Uterus (tissue), 4 donors: Measurements from ENCODE around the gene CRIP2. TPM values are rescaled to one million over a fixed set of nuclear protein-coding genes. Genes with fewer than 3 reads are reported as not detected.

Experiments
- DNase-seq, 2 donors: peaks; one replicate each; pipeline ENCODE4 v3.0.0-alpha.2; 2019 to 2020
- H3K27ac ChIP-seq, 2 donors: fragments of 200-600 bp; sonication (generic); 1 replicate in 1 of 2; 2 replicates in 1 of 2; pipeline ENCODE4 v1.5.1; 2016 to 2018
- H3K27me3 ChIP-seq, 2 donors: fragments of 200-600 bp; sonication (generic); one replicate each; pipeline ENCODE4 v1.5.1; 2018 to 2019; ENCODE audit warnings: control low read depth in 1 of 2
- H3K36me3 ChIP-seq, 2 donors: fragments of 200-600 bp; sonication (generic); one replicate each; pipeline ENCODE4 v1.5.1; 2019; ENCODE audit warnings: control low read depth in 1 of 2
- H3K4me1 ChIP-seq, 2 donors: fragments of 200-600 bp; sonication (generic); one replicate each; pipeline ENCODE4 v1.5.1; 2018 to 2019; ENCODE audit warnings: control low read depth in 1 of 2
- H3K4me3 ChIP-seq, 2 donors: fragments of 200-600 bp; sonication (generic); 1 replicate in 1 of 2; 2 replicates in 1 of 2; pipeline ENCODE4 v1.5.1; 2018 to 2019; ENCODE audit warnings: mild to moderate bottlenecking in 1 of 2
- H3K9me3 ChIP-seq, 2 donors: fragments of 200-600 bp; sonication (generic); one replicate each; pipeline ENCODE4 v1.5.1; 2019; ENCODE audit warnings: control low read depth in 1 of 2
- CTCF ChIP-seq, 4 experiments: fragments of 200-600 bp in 2 of 4; fragments of 450-650 bp in 2 of 4; sonication (generic) in 2 of 4; IDR thresholded peaks; one replicate each; pipeline ENCODE4 v1.5.1; 2016 to 2019; ENCODE audit warnings: antibody characterized with exemption in 4 of 4, mild to moderate bottlenecking in 2 of 4, moderate library complexity in 1 of 4
- POLR2A ChIP-seq, 2 donors: fragments of 450-650 bp; IDR thresholded peaks; one replicate each; pipeline ENCODE4 v1.6.1; 2016; ENCODE audit warnings: antibody characterized with exemption in 2 of 2, mild to moderate bottlenecking in 1 of 2, moderate library complexity in 1 of 2
- intact Hi-C: fragments of 100-400 bp; cut with DNase I; formaldehyde crosslinking; loops from one replicate; pipeline ENCODE4 v1.15.1; 2023; ENCODE audit warnings: low total_unique reads
- total RNA-seq, 4 donors: library from RNA; depleted of rRNA in 3 of 4; stranded (reverse); fragments of >200 nt in 3 of 4; gene quantifications; one replicate each; pipeline versions ENCODE4 v1.1.0 to v1.2.4, GENCODE V29; 2014 to 2023
- donor health status: DM: yes; HTN: yes; CAD: no.

The CRIP2 gene
- total RNA-seq, 4 donors from 2014 or later = 76.1 to 377 (median 163) TPM

DNA sequence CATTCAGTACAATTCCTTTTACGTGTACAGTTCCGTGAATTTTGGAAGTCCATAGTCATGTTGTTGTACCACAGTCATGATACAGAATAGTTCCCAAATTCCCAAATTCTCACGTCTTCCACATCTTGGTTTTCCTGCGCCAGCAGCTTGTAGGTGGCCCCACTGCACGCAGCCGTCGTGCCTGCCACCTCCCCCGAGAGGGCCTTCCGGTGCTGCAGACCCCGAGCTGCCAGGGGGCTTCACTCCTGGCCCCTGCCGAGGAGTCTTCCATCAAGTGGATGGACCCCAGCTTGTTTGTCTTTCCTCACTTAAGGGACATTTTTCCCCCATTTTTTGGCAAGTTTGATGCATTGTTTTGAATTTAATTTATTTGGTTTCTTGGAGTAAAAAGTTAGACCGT, 38.2 kb upstream of the CRIP2 start:
- Histone ChIP-seq H3K4me1 (no peaks in the 10 kb centered on the region), H3K9me3 (no peaks in the 10 kb centered on the region), H3K36me3 (no peaks in the 10 kb centered on the region), H3K4me3 (no peak overlapping the region), H3K27me3 (no peaks in the 10 kb centered on the region), H3K27ac (no peak overlapping the region)
- DNase-seq = no peak
- intact Hi-C loops = no loop called here
- no peak for TF ChIP-seq CTCF (IDR thresholded peaks at IDR 0.05)
- no peak for TF ChIP-seq POLR2A (IDR thresholded peaks at IDR 0.05)

DNA sequence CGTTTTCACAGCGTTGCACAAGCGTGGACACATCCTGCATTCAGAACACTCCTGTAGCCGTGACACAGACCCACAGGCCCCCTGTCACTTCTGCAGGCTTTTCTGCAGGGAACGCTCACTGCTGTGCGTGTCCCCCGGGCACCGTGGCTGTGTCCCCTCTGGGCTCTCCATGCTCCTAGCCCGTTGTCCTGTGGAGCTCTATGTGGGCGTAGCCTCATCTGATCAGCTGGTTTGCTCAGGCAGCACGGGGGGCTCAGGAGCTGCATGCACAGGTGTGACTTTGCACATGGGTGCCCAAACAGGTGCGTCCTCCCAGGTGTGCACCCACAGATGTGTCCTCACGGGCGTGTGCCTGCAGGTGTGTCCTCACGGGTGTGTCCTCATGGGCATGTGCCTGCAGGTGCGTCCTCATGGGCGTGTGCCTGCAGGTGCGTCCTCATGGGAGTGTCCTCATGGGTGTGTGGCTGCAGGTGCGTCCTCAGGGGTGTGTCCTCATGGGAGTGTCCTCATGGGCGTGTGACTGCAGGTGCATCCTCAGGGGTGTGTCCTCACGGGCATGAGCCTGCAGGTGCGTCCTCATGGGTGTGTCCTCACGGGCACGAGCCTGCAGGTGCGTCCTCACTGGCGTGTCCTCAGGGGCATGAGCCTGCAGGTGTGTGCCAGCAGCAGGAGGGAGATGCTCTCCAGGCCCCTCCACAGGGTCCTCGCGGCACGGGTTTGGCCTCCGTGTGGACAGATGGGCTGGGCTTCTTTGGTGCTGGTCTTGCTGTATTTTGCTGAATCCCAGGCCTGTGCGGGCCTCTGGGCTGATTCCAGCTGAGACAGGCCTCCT, 37.5 kb upstream of the CRIP2 start:
- no peaks in the 10 kb centered on the region for H3K9me3 ChIP-seq
- H3K27ac ChIP-seq = no peak overlapping the region
- no peaks in the 10 kb centered on the region for H3K36me3 ChIP-seq
- intact Hi-C loops = no loop called here
- H3K4me1 ChIP-seq = no peaks in the 10 kb centered on the region
- no peak overlapping the region for H3K4me3 ChIP-seq
- DNase-seq = no peak
- no peaks in the 10 kb centered on the region for H3K27me3 ChIP-seq
- TF ChIP-seq POLR2A (IDR thresholded peaks at IDR 0.05) (no peak), CTCF (IDR thresholded peaks at IDR 0.05) (no peak)

DNA sequence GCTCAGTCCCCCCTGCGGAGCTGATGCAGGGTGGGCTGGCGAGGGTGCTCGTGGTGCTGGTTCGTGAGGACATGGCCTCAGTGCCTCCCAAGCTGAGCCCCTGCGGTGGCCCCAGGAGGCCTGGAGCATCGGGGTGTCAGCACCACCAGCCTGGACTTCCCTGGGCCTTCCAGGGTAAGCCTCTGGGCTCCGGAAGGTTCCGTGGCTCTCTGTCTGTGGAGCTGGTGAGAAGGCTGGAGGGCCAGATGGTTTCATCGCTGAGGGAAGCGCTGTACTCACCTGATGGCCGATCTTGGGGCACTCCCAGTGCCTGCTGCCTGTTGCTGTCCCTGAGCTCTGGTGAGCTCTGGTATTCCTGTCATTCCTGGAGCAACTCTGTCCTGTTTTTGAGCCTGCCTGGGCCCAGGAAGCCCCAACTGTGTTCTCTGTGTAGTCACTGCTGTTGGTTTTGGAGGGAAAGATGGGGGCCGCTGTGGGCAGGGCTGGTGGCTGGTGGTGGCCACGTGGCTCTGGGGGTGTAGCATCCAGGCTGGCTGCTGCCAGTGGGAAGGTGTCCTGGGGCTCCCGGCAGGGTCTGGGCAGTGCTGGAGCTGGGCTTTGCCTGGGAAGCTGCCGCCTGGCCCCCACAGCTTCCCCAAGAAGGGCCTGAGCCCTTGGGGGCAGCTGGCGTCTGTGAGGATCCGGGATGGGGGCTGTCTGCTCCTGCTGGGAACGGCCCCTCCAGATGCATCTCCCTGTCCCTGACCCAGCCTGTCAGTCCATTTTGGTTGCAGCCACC, 36.7 kb upstream of the CRIP2 start:
- no peaks in the 10 kb centered on the region for H3K36me3 ChIP-seq
- no peaks in the 10 kb centered on the region for H3K9me3 ChIP-seq
- H3K27me3 ChIP-seq = no peaks in the 10 kb centered on the region
- H3K4me3 ChIP-seq = no peak overlapping the region
- no peak overlapping the region for H3K27ac ChIP-seq
- intact Hi-C loops = no loop called here
- TF ChIP-seq POLR2A (IDR thresholded peaks at IDR 0.05) (no peak), CTCF (IDR thresholded peaks at IDR 0.05) (no peak)
- DNase-seq = no peak
- no peaks in the 10 kb centered on the region for H3K4me1 ChIP-seq

DNA sequence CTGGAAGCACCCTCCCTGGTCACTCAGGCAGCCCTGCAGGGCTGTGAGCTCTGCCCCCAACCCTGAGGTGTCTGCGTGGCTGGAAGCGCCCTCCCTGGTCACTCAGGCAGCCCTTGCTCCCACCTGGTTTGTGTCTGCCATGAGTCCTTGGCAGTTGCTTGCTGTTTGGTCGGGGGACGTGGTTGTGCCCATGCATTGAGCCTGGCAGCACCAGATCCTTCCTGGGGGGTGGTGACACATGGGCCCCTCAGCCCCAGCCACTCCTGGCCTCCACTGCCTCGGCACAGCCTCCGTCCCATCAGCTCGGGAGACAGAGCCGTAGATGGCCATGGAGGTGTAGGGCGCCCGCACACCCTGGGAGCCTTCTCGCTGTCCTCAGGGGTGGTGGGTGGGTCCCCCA, 35.4 kb upstream of the CRIP2 start:
- TF ChIP-seq CTCF (IDR thresholded peaks at IDR 0.05) (no peak), POLR2A (IDR thresholded peaks at IDR 0.05) (no peak)
- H3K4me3 ChIP-seq = no peak overlapping the region
- H3K36me3 ChIP-seq = no peaks in the 10 kb centered on the region
- DNase-seq = no peak
- no peaks in the 10 kb centered on the region for H3K9me3 ChIP-seq
- intact Hi-C loops = no loop called here
- no peaks in the 10 kb centered on the region for H3K27me3 ChIP-seq
- H3K4me1 ChIP-seq = no peaks in the 10 kb centered on the region
- H3K27ac ChIP-seq = no peak overlapping the region
